GM18520 (cell line): ENCODE data around the gene MRPL16.
"Not testable (repeated sequence)": the region's sequence is repeated elsewhere in the genome, so short reads cannot be mapped to it uniquely, and the experiment has no call there.

Source experiments
- ATAC-seq: cut with Tn5 transposase; IDR thresholded peaks from one replicate; pipeline ENCODE4 v1.9.1; 2021; ENCODE audit not compliant: unreplicated experiment

The MRPL16 gene

GRCh38 chr11:59812220-59812619, 1.6 kb upstream of the MRPL16 start:
- no peak for ATAC-seq

GRCh38 chr11:59810911-59811259, 307 bp upstream of the MRPL16 start:
- no peak for ATAC-seq

GRCh38 chr11:59807047-59807610, 3.4 kb downstream of the MRPL16 start:
- no peak for ATAC-seq

- ATAC-seq = no peak
Observed at GRCh38 chr11:59804061-59804460, 6.5 kb downstream of the MRPL16 start.

- ATAC-seq = no peak
Observed at GRCh38 chr11:59802639-59803176, 7.9 kb downstream of the MRPL16 start.

- ATAC-seq = no peak
Observed at GRCh38 chr11:59801981-59802638, 8.5 kb downstream of the MRPL16 start.

- no peak for ATAC-seq
Observed at GRCh38 chr11:59801160-59801706, 9.3 kb downstream of the MRPL16 start.

GRCh38 chr11:59800390-59801025, 10.1 kb downstream of the MRPL16 start:
- no peak for ATAC-seq

- ATAC-seq = no peak
Observed at GRCh38 chr11:59794417-59794816, 16.2 kb downstream of the MRPL16 start.

GRCh38 chr11:59792507-59792906, 18.1 kb downstream of the MRPL16 start:
- ATAC-seq = no peak

- ATAC-seq = no peak
Observed at GRCh38 chr11:59791639-59792038, 18.9 kb downstream of the MRPL16 start.

GRCh38 chr11:59787816-59788215, 22.8 kb downstream of the MRPL16 start:
- ATAC-seq = no peak

- no peak for ATAC-seq
Observed at GRCh38 chr11:59787255-59787588, 23.4 kb downstream of the MRPL16 start.

GRCh38 chr11:59785818-59786217, 24.8 kb downstream of the MRPL16 start:
- ATAC-seq = no peak

- not testable (repeated sequence) for ATAC-seq
Observed at GRCh38 chr11:59784441-59784840, 26.1 kb downstream of the MRPL16 start.

- no peak for ATAC-seq
Observed at GRCh38 chr11:59783632-59784090, 26.9 kb downstream of the MRPL16 start.

GRCh38 chr11:59782080-59782479, 28.5 kb downstream of the MRPL16 start:
- no peak for ATAC-seq

GRCh38 chr11:59779487-59779886, 31.1 kb downstream of the MRPL16 start:
- ATAC-seq = no peak

GRCh38 chr11:59778122-59778521, 32.5 kb downstream of the MRPL16 start:
- ATAC-seq = no peak

GRCh38 chr11:59777104-59777503, 33.5 kb downstream of the MRPL16 start:
- no peak for ATAC-seq

- ATAC-seq = no peak
Observed at GRCh38 chr11:59776210-59777066, 34.1 kb downstream of the MRPL16 start.
